Left forelimb (tissue), 1 donor: Measurements from ENCODE around the gene CFAP65.

Experiments
- DNase-seq: peaks from one replicate; pipeline ENCODE4 v3.0.0-alpha.2; 2018; ENCODE audit warnings: low spot score

The CFAP65 gene

DNA sequence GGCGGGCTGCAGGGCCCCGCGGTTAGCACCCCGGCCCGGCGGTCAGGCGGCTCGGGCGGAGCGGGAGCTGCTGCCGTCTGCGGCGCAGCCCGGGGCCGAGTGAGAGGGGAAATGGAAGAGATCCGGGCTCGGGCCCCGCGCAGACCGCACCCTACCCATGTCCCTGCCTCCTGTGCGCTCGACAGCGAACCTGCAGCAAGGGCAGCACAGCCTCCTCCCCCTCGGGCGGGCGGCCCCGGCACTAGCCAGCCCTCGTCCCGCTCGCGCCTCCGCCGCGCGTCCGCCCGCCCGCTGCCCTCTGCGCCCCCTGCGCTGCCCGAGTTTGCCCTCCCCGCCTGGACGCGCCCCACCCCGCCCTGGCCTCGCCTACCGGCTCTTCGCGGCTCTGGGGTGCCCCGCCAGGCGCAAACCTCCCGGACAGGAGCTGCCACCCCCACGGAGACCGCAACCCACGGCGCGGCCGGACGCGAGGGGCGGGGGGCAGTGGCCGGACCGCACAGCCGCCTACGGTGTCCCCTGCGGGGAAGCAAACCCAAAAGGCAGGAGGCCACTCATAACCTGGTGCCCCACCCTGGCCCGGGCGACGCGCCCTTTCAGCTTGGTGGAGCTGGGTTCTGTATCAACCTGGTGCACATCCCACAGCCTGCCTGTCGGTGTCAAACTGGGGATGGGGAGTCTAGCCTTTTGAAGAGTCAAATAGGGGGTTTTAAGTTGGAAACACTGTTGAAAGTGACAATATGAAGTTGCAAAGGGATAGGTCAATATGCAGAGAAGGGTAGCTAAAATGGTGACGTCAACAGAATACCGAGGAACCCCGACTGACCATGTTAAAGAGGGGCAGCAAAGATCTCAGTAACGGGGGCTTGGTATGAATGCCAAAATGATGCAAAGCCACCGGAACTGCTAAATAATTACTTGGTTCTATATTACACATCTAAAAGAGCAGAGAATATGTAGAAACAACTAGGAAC lies 19.8 kb upstream of the CFAP65 start, which contains the start of gene IHH:
IHH (minus strand) TSS at position 101 of the 971 bp plus-strand sequence. CDS start 454 bp downstream, outside the sequence.
- DNase-seq, result no peak

DNA sequence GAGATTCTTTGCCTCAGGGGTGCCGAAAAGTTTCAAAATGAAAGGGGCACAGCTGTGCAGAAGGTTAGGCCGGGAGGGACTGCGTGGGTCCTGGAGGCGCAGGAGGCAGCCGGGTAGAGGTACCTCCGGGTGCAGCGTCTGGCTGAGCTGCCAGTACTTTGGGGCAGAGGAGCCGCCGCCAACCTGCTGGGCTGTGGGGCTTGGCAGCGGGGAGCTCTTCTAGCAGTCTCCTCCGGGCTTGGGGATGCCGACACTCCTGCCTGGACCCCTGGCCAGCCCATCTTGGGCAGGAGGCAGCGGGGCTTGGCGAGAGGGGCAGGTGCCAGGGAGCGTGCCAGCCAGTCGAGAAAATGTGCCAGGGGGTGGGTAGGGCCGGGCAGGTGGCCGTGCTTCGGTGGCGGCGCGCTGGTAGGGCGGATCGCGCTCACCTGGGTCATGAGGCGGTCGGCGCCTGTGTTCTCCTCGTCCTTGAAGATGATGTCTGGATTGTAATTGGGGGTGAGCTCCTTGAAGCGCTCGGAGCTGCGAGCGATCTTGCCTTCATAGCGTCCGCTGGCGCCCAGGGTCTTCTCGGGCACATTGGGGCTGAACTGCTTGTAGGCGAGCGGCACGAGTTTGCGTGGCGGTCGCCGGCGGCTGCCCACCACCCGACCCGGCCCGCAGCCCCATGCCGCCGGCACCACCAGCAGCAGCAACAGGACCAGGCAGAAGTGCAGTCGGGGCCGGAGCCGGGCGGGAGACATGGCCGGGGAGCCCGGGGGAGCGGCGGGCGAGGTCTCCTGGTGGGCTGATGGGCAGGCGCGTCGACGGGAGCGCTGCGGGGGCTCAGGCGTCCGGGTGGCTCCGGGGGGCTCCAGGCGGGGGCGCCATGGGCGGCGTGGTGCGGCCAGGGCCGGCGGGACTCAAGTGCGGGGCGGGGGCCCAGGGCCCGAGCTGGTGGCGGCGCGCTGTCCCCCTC lies 18.7 kb upstream of the CFAP65 start:
- DNase-seq, result no peak

DNA sequence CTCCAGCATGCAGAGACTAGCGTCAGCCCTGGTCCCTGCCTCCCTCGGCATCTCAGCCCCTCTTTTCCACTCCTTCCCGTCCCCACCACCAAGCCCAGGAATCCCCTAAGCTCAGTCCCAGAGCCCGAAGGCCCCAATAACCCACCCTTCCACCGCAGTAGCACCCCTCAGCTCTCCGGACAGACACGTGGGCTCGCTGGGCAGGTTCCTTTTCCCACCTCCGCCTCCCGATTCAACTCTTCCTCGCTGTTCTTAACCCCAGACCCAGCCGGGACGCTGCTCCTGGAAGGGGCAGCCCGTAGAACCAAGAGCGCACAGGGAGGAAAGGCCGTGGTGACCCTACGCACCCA lies 18.0 kb upstream of the CFAP65 start:
- no peak for DNase-seq

DNA sequence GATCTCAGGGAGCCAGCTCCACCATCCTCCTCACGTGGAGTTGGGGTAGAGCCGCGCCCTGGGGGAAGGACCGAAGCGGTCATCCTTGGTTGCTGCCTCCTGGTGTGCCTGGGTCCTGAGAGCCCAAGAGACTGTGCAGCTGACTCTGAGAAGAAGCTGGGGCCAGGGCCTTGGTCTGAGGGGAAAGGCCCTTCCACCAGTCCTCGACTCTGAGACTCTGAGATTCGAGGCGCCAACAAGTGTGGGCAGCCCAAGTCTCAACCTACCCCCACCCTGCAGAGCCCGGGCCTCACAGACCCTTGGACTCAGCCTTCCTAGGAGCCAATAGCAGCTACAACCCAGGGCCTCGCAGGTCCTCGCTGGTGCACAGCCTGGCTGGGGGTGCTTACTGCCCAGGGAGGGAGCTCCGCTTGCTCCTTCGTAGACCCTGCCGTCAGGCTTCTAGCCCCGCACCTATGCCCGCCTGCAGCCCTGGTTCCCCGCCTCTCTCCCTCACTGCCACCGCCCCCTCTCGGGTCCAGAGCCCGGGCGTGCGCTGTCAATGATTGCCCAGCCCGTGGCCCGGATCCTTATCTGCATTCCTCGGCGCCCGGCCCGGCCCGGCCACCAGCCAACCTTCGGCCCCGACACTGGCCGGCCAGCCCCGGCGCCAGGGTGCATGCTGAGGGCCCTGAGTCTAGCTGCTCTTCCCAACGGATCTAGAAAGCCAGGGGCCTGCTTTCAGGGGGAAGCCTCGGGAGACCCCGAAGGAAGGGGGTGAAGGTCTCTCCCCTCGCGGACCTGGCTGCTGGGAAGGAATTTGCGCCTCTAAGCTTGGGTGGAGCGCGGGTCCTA lies 17.4 kb upstream of the CFAP65 start:
- DNase-seq, result no peak

DNA sequence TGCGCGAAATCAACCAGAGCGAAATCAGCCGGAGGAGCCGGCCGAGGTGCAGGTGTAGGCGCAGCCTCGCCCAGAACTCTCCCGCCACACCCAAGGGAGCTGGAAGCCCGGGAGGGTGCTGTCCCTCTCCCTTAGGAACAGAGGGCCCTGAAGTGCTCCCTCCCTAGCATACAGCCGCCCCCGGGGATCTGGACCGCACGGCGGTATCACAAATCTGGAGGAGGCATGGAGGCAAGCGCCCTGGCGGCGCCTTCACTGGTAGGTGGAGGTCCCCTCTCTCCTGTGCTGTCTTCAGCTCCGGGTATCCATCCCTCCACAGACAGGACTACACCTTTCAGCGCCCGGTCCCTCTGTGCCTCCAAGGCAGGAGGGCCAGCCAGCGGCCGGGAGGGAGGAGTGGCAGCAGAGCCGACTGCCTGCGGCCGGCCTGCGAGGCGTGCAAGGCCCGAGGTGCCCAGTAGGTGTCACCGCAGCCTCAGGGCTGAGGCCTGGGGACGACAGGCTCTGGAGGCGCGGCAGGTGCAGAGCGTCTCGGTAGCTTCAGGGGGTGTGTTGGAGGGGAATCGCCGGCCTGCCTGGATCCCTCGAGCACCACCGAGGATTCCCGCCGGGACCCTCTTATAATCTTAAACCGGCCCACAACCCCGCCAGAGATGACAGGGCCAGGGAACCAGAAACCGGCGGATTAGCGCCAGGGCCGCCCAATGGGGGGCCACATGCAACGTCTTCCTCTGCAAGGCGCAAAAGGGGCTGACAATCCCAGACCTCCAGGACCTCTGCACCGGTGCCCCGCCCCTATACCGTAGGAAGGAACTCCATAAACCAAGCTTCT lies 16.6 kb upstream of the CFAP65 start:
- peak; percentile 78 for DNase-seq

DNA sequence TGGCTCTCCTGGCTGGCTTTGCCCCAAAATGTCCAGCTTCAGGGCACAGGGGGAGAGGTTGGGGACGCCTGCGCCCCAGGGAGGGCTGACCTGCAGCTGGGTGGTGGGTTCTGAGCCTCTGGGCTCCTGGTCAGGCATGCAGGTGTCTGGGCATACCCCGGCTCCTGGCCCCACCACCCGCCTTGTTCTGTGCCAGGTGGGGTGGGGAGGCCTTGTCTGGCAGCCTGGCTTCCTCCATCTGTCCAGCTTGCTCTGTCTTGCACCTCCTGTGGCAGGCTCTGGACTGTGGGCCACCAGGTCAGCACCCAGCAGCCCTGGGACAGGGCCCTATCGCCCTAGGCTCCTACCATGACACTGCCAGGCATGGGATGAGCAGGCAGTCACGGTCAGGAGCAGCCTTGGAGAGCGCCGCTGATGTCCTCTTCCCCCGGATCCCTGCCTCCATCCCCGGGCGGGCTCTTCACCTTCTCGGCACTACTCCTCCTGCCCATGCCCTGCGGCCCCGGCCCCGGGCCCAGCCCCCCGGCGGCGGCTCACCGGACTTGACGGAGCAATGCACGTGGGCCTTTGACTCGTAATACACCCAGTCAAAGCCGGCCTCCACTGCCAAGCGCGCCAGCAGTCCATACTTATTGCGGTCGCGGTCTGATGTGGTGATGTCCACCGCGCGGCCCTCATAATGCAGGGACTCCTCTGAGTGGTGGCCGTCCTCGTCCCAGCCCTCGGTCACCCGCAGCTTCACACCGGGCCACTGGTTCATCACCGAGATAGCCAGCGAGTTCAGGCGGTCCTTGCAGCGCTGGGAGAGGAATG lies 15.8 kb upstream of the CFAP65 start:
- no peak for DNase-seq

DNA sequence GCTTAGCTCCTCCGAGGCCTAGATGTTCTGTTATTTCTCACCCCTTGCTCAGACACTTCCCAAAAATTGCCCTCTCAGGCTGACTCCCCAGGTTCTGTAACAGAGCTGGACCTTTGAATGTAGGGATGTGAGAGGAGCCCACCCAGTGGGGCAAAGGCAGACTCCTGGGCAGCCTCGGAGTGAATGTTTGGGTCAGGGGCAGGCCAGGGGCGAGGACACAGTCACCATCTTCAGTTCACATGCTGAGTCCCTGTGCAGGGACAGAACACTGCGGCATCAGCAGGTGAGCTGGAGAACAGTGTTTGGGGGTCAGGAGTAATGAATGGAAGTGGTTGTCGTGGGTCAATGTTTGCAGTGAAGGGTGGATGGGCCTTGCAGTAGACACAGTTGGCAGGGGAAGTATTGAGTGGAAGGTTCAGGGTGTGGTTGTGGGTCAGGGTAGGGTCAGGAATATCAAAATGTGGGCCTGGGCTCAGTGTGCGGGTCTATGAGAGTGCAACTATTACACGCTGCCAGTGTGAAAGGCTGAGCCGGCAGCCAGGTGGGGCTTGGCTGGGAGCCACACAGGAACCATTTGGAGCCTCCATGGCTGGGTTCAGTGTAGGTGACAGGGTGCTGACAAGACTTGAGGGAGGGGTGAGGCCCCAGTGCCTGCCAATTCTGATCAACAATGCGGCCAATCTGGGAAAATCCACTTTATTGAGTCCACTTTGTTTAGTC lies 15.0 kb upstream of the CFAP65 start:
- no peak for DNase-seq

DNA sequence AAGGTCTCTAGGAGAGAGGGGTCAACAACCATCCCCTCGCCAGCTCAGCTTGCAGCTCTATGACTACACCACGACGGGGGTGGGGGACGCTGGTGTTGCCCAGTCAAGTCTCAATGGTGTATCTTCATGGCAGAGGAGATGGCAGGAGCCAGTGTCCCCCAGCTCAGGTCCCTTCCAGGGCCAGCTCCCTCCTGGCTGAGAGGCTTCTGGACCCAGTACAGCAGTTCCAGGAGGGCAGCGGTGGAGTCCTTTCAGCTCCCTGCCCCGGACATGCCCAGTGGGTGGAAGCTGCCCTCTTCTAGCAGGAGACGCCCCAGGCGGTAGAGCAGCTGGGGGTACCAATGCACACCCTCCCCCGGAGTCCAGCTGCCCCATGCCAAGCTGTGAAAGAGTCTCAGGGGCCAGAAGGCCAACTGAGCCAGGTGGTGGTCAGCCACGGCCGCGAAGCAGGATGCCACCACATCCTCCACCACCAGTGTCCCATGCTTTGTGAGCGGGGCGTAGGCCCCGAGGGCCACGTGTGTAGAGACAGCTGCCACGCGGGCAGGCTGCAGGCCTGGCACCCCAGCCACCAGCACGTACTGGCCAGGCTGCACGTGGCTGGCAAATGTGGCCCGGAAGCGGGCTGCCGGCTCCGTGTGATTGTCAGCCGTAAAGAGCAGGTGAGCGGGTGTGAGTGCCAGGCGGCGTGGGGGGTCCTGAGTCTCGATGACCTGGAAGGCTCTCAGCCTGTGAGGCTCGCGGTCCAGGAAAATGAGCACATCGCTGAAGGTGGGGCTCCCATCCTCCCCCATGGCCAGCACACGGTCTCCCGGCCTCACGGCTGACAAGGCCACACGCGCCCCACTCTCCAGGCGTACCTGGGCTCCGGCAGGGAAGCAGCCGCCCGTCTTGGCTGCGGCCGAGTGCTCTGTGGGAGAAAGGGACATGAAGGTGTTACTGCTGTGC lies 13.9 kb upstream of the CFAP65 start:
- DNase-seq, result no peak

DNA sequence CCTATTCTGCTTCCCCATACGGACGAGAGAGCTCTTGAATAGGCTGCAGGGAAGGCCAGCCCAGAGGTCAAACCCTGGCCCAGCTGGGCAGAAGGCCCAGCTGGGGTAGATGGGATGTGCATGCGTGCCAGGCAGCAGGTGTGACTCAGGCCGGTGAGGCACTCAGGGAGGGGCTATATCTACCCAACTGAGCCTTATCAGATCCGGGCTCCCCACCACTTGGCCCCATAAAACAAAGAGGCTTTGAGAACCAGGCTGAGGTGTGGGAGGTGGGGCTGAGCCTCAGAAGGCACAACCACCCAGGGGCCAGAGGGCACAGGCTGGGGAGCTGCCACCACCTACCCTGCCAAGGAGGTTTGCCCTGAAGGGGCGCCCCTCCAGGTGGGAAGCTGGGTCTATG lies 8.0 kb upstream of the CFAP65 start:
- DNase-seq, result no peak

DNA sequence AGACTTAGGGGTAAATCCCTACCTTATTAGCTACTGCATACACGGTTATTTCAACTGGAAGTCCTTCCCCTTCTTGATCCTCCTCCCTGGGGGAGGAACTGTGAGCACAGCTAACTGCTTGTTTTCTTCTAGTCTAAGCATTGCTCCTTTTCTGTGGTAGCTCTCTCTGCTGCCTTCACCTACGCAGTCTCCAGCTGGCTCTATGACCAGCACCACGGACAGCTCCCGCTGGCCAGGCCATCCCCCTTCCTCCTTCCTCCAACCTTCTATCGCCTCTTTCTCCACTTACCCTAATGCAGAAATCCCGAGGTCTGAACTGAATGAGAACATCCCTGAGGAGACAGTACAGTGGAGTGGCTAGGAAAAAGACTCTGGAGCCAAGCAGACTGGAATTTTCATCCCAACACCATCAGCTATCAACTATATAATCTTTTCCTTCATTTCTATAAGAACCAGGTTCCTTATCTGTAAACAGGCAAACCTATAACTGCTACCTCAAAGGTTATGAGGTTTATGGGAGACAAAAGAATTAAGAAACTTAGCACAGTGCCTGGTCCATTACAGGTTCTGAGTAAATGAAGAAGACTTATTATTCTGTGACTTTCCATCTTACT lies 4.7 kb upstream of the CFAP65 start:
- DNase-seq, result no peak

DNA sequence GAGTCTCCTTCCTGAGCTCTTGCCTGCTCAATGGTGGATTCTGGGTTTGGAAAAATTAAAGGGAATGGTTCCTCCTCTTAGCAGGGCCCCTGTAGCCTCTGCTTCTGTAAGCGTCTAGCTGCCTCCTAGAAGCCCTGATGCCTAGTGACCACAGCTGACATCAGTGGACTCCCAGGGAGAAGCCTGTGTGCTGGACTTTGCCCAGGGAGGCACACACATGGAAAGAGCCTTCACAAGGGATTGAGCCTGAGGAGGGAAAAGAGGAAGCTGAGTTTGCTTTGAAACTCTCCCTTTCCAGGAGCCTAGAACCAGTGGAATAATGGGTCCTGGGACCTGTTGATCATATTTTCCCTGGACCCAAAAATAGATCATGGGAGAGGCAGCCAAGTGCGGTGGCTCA lies 1.4 kb upstream of the CFAP65 start:
- DNase-seq, result no peak

DNA sequence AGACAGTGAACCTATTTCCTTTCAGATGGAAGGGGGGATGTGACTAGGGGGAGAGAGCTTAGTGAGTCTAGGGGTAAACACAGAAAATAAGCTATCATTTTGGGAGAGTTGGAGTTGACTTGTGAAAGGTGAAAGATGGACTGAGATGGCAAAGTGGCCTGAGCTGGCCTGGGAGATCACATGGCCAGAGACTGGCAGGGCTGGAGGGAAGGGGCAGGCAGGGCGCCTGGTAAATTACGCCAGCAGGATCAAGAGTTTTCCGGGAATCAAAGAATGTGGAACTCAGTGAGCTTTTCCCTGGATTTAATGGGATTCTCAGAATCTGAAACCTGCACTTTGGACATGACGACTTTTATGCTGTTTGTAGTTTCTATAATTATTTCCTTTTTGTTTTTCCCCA lies 841 bp upstream of the CFAP65 start:
- no peak for DNase-seq

DNA sequence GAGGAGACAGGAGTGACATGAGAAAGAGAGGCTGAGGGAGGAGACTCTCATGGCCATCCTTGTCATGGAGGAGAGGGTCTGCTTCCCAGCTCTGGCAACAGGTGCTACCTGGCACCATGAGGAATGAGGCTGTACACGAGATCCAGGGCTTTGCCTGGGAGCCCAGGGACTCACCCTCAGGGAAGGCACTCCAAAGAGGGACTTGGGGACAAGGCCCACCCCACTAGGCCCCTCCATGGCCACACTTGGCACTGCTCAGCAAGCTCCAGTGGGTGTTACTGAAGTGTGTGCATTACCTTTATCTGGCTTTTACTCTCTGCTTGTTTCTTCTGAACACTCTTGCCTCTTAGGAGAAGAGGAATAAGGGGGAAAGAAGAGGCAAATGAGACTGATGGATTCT lies 2.7 kb downstream of the CFAP65 start:
- DNase-seq, result no peak

DNA sequence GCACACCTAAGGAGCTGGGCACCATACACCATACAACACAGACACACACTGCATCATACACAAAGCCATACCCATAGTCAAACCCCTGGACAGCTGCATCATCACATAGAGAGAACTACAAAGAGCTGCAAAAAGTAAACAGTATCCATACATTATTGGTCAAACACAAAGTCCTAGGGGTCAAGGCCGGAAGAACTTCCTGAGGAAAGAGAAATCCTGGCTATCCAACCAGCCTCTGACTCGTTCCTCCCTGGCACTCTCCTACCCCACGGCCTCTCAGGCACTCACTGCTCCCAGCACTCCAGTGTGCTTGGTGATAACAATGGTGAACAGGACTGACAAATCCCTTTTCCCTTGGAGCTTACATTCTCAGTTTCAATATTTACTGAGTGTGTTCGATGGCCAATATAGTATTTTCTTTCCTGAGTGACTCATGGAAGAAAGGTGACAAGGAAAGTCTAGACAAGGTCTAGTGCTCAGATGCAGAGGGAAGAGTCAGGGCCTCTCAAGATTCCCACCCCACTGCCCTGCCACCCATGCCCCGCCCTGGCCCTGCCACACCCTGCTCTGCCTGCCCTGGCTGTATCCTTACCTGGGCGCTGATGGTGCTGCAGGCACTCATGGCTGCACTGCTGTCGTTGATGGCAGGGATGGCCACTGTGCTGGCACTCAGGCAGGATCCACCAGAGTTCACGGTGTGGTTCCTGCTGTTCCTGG lies 3.4 kb downstream of the CFAP65 start:
- DNase-seq, result no peak

DNA sequence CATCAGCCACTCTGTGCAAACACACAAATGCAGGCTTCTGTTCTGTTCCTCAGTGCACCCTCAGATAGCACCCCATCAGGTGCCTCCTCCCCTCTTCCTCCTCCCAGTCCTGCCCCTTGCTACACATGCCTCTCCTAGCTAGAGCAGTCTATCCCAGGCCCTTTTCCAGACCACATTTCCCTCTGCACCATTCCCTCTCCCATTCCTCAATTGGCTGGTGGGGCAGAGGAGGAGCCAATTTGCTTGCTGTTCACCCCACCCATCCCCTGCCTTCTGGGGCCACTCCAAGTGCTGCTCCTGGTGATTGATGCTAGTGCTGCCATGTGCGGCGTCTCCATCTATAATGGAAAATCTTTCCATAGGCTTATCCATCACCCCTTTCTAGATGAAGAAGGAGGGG lies 5.4 kb downstream of the CFAP65 start:
- no peak for DNase-seq

DNA sequence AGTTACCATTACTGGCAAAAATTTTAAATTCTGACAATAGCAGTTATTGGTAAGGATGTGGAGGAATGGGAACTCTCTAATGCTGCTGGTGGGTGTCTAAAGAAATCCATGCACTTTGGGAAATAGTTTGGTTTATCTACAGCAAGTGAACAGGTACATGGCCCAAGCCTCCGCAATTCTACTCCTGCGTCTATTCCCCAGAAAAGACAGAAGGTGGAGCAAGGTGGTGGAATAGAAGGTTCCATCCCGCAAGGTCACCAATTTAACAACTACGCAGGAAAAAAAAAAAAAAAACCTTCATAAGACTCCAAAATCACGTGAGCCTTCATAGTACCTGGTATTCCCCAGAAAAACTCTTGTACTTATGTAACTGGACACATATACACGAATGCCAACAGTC lies 6.5 kb downstream of the CFAP65 start:
- no peak for DNase-seq
